Measurements from ENCODE around the gene PMM1.

The PMM1 gene

DNA sequence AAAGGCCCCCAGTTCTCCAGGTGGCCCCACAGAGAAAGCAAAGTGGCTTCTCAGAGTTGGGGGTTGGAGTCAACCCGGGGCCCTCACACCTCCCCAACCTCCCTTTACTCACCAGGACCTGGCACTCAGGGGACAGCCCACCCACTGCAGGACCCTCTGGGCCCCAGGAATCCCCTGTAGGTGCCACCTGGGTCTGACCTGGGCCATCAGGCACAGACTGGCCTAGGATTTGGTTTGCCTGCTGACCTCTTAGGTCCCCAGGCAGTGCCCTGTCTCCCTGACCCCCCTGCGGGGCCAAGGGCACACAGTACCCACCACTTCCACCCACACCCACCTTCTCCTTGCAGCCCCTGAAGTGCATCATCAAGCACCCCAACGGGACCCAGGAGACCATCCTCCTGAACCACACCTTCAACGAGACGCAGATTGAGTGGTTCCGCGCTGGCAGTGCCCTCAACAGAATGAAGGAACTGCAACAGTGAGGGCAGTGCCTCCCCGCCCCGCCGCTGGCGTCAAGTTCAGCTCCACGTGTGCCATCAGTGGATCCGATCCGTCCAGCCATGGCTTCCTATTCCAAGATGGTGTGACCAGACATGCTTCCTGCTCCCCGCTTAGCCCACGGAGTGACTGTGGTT is 61.4 kb downstream of the PMM1 start:
- H3K27ac ChIP-seq: no peak overlapping the region
- peaks cover 71% of the 10 kb centered on the region for H3K36me3 ChIP-seq (replicated peaks)
- no peak overlapping the region for H3K4me3 ChIP-seq (ENCODE audit: low read depth, low read length)
- in situ Hi-C loops (cut with HindIII; ENCODE audit: low pct_ligation_motif_present, low sequenced_read_pairs): no loop called here
- TF ChIP-seq, protein P1, sequence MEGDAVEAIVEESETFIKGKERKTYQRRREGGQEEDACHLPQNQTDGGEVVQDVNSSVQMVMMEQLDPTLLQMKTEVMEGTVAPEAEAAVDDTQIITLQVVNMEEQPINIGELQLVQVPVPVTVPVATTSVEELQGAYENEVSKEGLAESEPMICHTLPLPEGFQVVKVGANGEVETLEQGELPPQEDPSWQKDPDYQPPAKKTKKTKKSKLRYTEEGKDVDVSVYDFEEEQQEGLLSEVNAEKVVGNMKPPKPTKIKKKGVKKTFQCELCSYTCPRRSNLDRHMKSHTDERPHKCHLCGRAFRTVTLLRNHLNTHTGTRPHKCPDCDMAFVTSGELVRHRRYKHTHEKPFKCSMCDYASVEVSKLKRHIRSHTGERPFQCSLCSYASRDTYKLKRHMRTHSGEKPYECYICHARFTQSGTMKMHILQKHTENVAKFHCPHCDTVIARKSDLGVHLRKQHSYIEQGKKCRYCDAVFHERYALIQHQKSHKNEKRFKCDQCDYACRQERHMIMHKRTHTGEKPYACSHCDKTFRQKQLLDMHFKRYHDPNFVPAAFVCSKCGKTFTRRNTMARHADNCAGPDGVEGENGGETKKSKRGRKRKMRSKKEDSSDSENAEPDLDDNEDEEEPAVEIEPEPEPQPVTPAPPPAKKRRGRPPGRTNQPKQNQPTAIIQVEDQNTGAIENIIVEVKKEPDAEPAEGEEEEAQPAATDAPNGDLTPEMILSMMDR (IDR thresholded peaks at IDR 0.05; ENCODE audit: low read depth, low read length, missing control alignments): no peak
- H3K27me3 ChIP-seq (replicated peaks): no peaks in the 10 kb centered on the region
- no peak for DNase-seq

All from brain microvascular endothelial cell (primary cell).